NCI-H1105 (cell line): Measurements from ENCODE around the gene SOWAHA.

Source experiments
- DNase-seq: peaks from one replicate; lab custom pipeline; 2025; lab: John Stamatoyannopoulos, UW

The SOWAHA gene

GRCh38 chr5:132808866-132809265 is 4.2 kb upstream of the SOWAHA start:
- DNase-seq, result no peak

GRCh38 chr5:132810605-132811004 is 2.5 kb upstream of the SOWAHA start:
- no peak for DNase-seq

- no peak for DNase-seq
Observed at GRCh38 chr5:132812123-132812765, 858 bp upstream of the SOWAHA start.

GRCh38 chr5:132813599-132814502 is 749 bp downstream of the SOWAHA start:
- no peak for DNase-seq

GRCh38 chr5:132814503-132815294 is 1.6 kb downstream of the SOWAHA start:
- no peak for DNase-seq

GRCh38 chr5:132815454-132815853 is 2.4 kb downstream of the SOWAHA start:
- DNase-seq, result no peak

GRCh38 chr5:132816083-132816482 is 3.0 kb downstream of the SOWAHA start:
- no peak for DNase-seq

- no peak for DNase-seq
Observed at GRCh38 chr5:132816554-132816953, 3.5 kb downstream of the SOWAHA start.

- no peak for DNase-seq
Observed at GRCh38 chr5:132817011-132817410, 3.9 kb downstream of the SOWAHA start.

- no peak for DNase-seq
Observed at GRCh38 chr5:132819468-132819867, 6.4 kb downstream of the SOWAHA start.

GRCh38 chr5:132820162-132820754 is 7.2 kb downstream of the SOWAHA start:
- DNase-seq, result peak; percentile 34

GRCh38 chr5:132821350-132821749 is 8.2 kb downstream of the SOWAHA start:
- DNase-seq, result no peak

GRCh38 chr5:132821791-132822190 is 8.7 kb downstream of the SOWAHA start:
- no peak for DNase-seq

- no peak for DNase-seq
Observed at GRCh38 chr5:132822650-132823480, 9.8 kb downstream of the SOWAHA start.

GRCh38 chr5:132823481-132824050 is 10.5 kb downstream of the SOWAHA start:
- no peak for DNase-seq

- DNase-seq, result no peak
Observed at GRCh38 chr5:132824426-132824825, 11.3 kb downstream of the SOWAHA start.

- DNase-seq, result no peak
Observed at GRCh38 chr5:132825033-132825833, 12.1 kb downstream of the SOWAHA start.

GRCh38 chr5:132825834-132826391 is 12.8 kb downstream of the SOWAHA start:
- no peak for DNase-seq

GRCh38 chr5:132826424-132827082 is 13.5 kb downstream of the SOWAHA start:
- DNase-seq, result no peak
